GM21528 (cell line): ENCODE data around the gene TFAP2E.
A peak's percentile ranks its signal among the peaks of the same experiment; 100 is the strongest.

Experiments
- ATAC-seq: cut with Tn5 transposase; IDR thresholded peaks from one replicate; pipeline ENCODE4 v1.9.1; 2021; ENCODE audit warnings: mild to moderate bottlenecking, moderate library complexity; ENCODE audit not compliant: unreplicated experiment, low FRiP score

The TFAP2E gene

DNA sequence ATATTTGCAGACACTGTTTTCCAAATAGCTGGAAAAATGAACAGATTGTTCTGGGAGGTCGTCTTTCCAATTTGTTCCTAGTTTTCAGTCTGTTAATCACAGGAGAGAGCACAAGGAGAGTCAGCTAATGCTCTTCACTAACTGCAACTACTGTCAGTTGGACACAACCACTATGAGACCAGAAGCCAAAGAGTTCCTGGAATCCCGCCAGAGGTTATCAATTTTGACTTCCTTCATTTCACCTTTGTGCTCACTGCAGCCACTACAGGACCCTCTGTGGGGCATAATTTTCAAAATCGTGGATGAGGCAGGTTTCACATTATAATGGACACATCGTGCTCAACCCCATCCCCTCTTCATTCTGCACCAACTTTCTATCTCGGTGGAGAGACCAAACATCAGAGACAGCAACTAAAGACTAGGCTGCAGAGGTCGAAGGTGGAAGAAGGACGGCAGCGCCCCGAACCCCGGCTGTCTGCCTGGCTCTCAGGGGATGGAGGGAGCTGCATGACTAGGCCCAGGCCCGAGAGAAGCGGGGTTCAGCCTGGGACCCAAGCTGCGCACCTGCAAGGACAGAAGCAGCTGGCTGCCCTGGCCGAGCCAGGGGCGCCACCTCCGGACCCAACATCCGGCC lies 16.5 kb upstream of the TFAP2E start:
- no peak for ATAC-seq

GRCh38 chr1:35557118-35557610 lies 15.9 kb upstream of the TFAP2E start, which contains the start of gene KIAA0319L:
KIAA0319L (minus strand) TSS chr1:35557403; CDS start chr1:35554491, 2,912 bp downstream.
- peak; percentile 85 for ATAC-seq

GRCh38 chr1:35557611-35558373 lies 15.3 kb upstream of the TFAP2E start, which contains the start of gene NCDN:
NCDN (plus strand) TSS chr1:35557799; CDS start chr1:35558191, 392 bp downstream.
- peak; percentile 83 for ATAC-seq

- ATAC-seq: no peak
Observed at GRCh38 chr1:35558374-35559316, 14.5 kb upstream of the TFAP2E start.

DNA sequence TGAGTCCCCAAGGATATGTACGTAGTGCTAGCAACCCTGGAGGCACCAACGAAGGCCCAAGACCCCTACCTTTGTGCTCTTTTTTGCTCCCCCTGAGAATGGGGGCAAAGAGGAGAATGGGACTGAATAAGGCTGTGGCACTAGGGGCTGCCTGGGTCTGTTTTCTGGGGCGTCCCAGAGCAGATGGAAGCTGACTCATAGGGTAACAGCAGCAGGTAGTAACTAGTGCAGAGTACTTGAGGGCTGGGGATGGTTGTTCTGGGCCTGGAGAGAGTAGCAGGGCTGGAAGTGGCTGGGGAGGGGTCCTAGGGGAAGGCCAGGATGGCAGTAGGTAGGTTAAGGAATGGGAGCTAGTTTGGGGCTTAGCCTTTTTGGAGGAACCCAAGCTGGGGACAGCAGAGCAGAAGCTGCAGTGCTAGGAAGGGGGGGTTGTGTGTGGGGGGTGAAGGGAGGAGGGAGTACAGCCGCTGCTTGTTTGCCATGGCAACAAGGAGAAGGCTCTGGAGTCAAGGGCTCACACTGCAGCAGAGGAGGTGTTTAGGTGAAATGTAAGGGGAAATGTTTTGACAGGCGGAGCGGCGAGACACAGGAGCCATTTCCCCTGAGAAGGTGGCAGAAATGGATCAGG lies 13.7 kb upstream of the TFAP2E start:
- ATAC-seq: no peak

DNA sequence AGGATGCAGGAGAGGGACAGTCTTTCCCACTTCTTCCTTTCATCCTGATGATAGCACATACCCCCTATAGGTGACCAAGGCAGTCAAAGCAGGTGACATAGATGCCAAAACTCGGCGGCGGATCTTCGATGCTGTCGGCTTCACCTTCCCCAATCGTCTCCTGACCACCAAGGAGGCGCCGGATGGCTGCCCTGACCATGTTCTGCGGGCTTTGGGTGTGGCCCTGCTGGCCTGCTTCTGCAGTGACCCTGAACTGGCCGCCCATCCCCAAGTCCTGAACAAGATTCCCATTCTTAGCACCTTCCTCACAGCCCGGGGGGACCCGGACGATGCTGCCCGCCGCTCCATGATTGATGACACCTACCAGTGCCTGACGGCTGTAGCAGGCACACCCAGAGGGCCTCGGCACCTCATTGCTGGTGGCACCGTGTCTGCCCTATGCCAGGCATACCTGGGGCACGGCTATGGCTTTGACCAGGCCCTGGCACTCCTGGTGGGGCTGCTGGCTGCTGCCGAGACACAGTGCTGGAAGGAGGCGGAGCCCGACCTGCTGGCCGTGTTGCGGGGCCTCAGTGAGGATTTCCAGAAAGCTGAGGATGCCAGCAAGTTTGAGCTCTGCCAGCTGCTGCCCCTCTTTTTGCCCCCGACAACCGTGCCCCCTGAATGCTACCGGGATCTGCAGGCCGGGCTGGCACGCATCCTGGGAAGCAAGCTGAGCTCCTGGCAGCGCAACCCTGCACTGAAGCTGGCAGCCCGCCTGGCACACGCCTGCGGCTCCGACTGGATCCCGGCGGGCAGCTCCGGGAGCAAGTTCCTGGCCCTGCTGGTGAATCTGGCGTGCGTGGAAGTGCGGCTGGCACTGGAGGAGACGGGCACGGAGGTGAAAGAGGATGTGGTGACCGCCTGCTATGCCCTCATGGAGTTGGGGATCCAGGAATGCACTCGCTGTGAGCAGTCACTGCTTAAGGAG lies 12.6 kb upstream of the TFAP2E start:
- ATAC-seq: no peak

GRCh38 chr1:35561297-35561971 lies 11.7 kb upstream of the TFAP2E start:
- ATAC-seq: no peak

GRCh38 chr1:35561972-35562680 lies 11.0 kb upstream of the TFAP2E start:
- ATAC-seq: no peak

DNA sequence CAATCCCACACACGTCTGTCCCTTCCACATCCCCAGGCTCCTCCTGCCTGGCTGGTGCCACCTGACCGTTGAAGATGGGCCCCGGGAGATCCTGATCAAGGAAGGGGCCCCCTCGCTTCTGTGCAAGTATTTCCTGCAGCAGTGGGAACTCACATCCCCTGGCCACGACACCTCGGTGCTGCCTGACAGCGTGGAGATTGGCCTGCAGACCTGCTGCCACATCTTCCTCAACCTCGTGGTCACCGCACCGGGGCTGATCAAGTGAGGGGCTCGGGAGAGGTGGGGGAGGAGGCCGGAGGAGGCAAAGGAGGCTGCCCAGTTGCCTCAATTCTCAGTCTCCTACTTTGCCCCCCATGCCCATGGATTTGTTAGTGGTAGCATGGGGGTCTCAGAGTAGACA lies 9.9 kb upstream of the TFAP2E start:
- no peak for ATAC-seq

DNA sequence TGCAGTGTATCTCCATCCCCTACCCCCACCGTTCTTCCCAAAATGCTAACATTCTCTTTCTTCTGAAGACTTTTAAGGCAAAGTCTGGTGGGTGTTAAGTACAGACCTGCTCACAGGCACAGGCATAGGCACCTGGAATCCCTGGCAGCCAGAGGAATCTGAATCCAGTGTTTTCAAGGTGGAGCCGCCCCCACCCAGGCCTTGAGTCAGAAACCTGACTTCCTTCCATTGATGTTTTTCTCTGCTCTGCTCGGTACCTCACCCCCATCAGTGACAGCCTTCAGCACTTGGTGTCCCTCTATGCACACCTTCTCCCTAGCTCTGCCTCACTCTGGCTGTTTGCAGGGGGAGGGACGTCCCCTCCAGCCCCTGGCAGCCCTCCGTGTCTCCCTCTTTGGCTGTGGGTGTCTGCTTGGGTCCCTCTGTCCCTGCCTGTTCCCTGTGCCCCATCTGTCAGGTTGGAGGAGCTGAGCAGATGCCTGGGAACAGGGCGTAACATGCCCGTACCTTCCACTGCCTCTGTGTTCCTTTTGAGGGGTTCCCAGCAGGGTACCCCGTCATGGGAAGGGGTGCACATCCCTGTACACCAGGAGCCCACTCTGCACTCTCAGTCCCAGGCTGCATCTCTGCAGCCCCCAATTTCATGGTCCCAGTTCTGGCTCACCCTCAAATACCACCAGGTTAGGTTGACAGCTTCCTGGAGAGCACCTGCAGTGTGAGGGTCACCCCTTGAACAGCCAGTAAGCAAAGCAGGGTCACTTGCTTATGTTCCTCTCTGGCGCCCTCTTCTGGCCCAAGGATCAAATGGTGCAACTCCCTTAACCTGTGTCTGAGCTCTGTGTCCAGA lies 8.9 kb upstream of the TFAP2E start:
- ATAC-seq: no peak

DNA sequence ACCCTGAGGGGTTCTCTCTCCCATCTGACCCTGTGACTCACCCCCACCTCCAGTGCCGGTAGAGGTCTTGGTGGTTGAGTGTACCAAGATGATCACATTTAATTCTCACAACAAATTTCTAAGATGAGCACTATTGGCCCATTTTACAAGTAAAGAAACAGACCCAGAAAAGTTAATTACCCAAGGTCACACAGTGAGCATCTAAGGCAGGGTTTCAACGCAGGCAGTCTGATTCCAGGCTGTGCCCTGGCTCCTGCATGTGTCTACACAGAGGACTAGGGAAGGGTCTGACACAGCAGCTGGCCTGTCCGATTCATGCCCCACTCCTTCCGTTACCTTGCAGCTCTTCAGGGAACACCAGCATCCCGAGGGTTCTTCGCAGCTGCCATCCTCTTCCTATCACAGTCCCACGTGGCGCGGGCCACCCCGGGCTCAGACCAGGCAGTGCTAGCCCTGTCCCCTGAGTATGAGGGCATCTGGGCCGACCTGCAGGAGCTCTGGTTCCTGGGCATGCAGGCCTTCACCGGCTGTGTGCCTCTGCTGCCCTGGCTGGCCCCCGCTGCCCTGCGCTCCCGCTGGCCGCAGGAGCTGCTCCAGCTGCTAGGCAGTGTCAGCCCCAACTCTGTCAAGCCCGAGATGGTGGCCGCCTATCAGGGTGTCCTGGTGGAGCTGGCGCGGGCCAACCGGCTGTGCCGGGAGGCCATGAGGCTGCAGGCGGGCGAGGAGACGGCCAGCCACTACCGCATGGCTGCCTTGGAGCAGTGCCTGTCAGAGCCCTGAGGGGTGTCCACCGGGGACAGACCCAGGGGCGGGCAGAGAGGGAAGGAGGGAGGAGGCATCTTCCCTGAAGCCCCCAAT lies 8.0 kb upstream of the TFAP2E start:
- ATAC-seq: no peak

DNA sequence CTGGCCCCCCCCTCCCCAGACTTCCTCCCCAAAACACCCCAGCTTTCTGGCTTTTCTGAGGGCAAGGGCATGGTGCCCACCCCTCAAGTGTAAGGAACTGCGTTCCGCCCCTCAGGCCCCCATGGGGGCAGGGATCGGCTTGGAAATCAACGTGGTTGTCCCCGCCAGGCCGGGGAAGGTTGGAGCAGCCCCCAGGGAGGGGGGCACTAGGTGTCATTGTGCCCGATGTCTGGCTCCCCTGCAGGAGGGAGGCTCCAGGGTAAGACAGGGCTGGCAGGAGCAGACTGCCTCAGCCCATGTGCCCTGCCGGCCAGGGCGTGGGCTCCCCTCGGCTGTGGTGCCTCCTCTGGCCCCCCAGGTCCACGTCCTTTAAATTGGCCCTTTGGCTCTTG lies 7.4 kb upstream of the TFAP2E start:
- no peak for ATAC-seq

- ATAC-seq: no peak
Observed at GRCh38 chr1:35567947-35568558, 5.1 kb upstream of the TFAP2E start.

DNA sequence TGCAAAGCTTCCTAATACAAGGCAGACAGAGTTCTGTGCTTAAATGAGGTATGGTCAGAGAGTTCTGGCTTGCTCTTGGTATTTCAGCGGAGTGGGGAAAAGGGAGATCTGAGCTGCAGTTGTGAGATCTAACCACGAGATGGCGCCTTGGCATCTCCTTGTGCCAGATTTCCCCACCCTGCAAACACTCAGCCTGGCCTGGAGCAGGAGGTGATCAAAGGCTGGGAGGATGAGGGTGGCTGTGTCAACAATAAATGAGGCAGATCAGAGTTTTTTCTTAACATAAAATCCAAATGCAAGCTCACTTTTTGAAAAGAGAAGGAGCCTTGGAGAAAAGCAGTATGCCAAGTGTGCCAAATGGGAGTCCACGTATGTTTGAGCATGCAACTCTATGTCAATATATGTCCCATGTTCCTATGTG lies 4.1 kb upstream of the TFAP2E start:
- no peak for ATAC-seq

GRCh38 chr1:35569936-35570335 lies 3.2 kb upstream of the TFAP2E start:
- ATAC-seq: no peak
